GM12892 (cell line): Measurements from ENCODE around the gene NCAM1.

Experiments
- POLR2A ChIP-seq: IDR thresholded peaks from 2 replicates; pipeline ENCODE4 v1.6.1; 2011; ENCODE audit warnings: low read depth, low read length, control low read depth
- POLR2AphosphoS5 ChIP-seq: IDR thresholded peaks from 2 replicates; pipeline ENCODE4 v1.6.1; 2011; ENCODE audit warnings: low read depth, low read length, control low read depth

GRCh38 chr11:113181094-113181493, 219.9 kb downstream of the NCAM1 start:
- TF ChIP-seq POLR2A (no peak), POLR2AphosphoS5 (no peak)
